IMR-90 (cell line): ENCODE data around the gene DENND6B. TPM values are rescaled to one million over a fixed set of nuclear protein-coding genes. Genes with fewer than 3 reads are reported as not detected.

Source experiments
- ATAC-seq: fragments of 200-7000 bp; cut with Tn5 transposase; 2 replicates; pipeline ENCODE4 v1.9.1; 2020; ENCODE audit warnings: low read depth, mild to moderate bottlenecking, moderate library complexity
- BruUV-seq: library from RNA; stranded (reverse); fragments of 400-500 nt; replicated peaks from 2 replicates; lab custom pipeline; 2021; lab: Mats Ljungman, UMichigan
- CTCF ChIA-PET: fragments of 300-600 bp; formaldehyde crosslinking; extraction: SDS; loops from one replicate; lab custom pipeline; 2021; ENCODE audit warnings: antibody characterized with exemption; lab: Yijun Ruan, JAX
- POLR2A ChIA-PET: fragments of 300-600 bp; sonication (Branson Sonifier 250); formaldehyde crosslinking; loops from one replicate; lab custom pipeline; 2022; ENCODE audit warnings: antibody characterized with exemption; ENCODE audit not compliant: unreplicated experiment; lab: Charles Lee
- DNase-seq: peaks from one replicate; pipeline ENCODE4 v3.0.0; 2013
- H2AFZ ChIP-seq: replicated peaks from 2 replicates; pipeline ENCODE3; 2013; ENCODE audit warnings: low read length, mild to moderate bottlenecking; ENCODE audit not compliant: poor library complexity
- H2AK5ac ChIP-seq: 2 replicates; pipeline ENCODE4 v1.6.1; 2013; ENCODE audit warnings: low read depth, low read length, inconsistent platforms
- H2AK9ac ChIP-seq: replicated peaks from 2 replicates; pipeline ENCODE3; 2013; ENCODE audit warnings: mild to moderate bottlenecking, low read depth, low read length, moderate library complexity; ENCODE audit not compliant: poor library complexity
- H2BK120ac ChIP-seq: 2 replicates; pipeline ENCODE4 v1.6.1; 2013; ENCODE audit warnings: low read depth, low read length, inconsistent platforms
- H2BK15ac ChIP-seq: 3 replicates; pipeline ENCODE4 v1.6.1; 2013; ENCODE audit warnings: low read depth, low read length, inconsistent platforms
- H2BK20ac ChIP-seq: 2 replicates; pipeline ENCODE4 v1.6.1; 2013; ENCODE audit warnings: low read depth, mild to moderate bottlenecking, inconsistent platforms, low read length, moderate library complexity
- H2BK5ac ChIP-seq: 2 replicates; pipeline ENCODE4 v1.6.1; 2013; ENCODE audit warnings: mild to moderate bottlenecking, low read depth, low read length, inconsistent platforms; ENCODE audit not compliant: poor library complexity, severe bottlenecking
- H3K14ac ChIP-seq: replicated peaks from 2 replicates; pipeline ENCODE4 v1.6.1; 2013; ENCODE audit warnings: low read depth, low read length, inconsistent platforms
- H3K18ac ChIP-seq: 2 replicates; pipeline ENCODE4 v1.6.1; 2013; ENCODE audit warnings: low read depth, low read length, control low read depth
- H3K23ac ChIP-seq: 2 replicates; pipeline ENCODE4 v1.6.1; 2013; ENCODE audit warnings: low read depth, low read length, inconsistent platforms
- H3K27ac ChIP-seq: 2 replicates; pipeline ENCODE4 v1.5.1; 2013; ENCODE audit warnings: mild to moderate bottlenecking, control low read depth, low read length; ENCODE audit not compliant: insufficient read depth
- H3K27me3 ChIP-seq: 2 replicates; pipeline ENCODE4 v1.6.1; 2013; ENCODE audit warnings: low read length; ENCODE audit not compliant: control insufficient read depth, insufficient read depth
- H3K36me3 ChIP-seq: 2 replicates; pipeline ENCODE4 v1.6.1; 2013; ENCODE audit warnings: low read length, mixed read lengths; ENCODE audit not compliant: control insufficient read depth, insufficient read depth
- H3K4ac ChIP-seq: 2 replicates; pipeline ENCODE4 v1.6.1; 2013; ENCODE audit warnings: low read depth, low read length, inconsistent platforms
- H3K4me1 ChIP-seq: 2 replicates; pipeline ENCODE4 v1.6.1; 2013; ENCODE audit warnings: low read length, mixed read lengths; ENCODE audit not compliant: control insufficient read depth, insufficient read depth
- H3K4me2 ChIP-seq: 2 replicates; pipeline ENCODE4 v1.6.1; 2013; ENCODE audit warnings: low read depth, mild to moderate bottlenecking, control low read depth, low read length, moderate library complexity
- H3K4me3 ChIP-seq: 2 replicates; pipeline ENCODE4 v1.5.1; 2013; ENCODE audit warnings: low read depth, mild to moderate bottlenecking, control low read depth, low read length, moderate library complexity; ENCODE audit not compliant: insufficient read depth
- H3K56ac ChIP-seq: 2 replicates; pipeline ENCODE4 v1.6.1; 2013; ENCODE audit warnings: low read length, inconsistent platforms; ENCODE audit not compliant: insufficient read depth; ENCODE audit errors: extremely low read depth
- H3K79me1 ChIP-seq, 2 experiments: 2 replicates each; pipeline ENCODE4 v1.6.1; 2013; ENCODE audit warnings: low read length in 2 of 2, inconsistent platforms in 1 of 2, low read depth in 1 of 2
- H3K9ac ChIP-seq: 2 replicates; pipeline ENCODE4 v1.6.1; 2013; ENCODE audit warnings: low read depth, low read length, control low read depth
- H3K9me1 ChIP-seq: 2 replicates; pipeline ENCODE4 v1.6.1; 2013; ENCODE audit warnings: low read length, inconsistent platforms; ENCODE audit not compliant: insufficient read depth
- H3K9me3 ChIP-seq: 2 replicates; pipeline ENCODE4 v1.6.1; 2013; ENCODE audit warnings: low read length; ENCODE audit not compliant: control insufficient read depth, insufficient read depth
- H4K20me1 ChIP-seq: 2 replicates; pipeline ENCODE4 v1.6.1; 2013; ENCODE audit warnings: low read length, inconsistent platforms; ENCODE audit not compliant: insufficient read depth
- H4K5ac ChIP-seq: 2 replicates; pipeline ENCODE4 v1.6.1; 2013; ENCODE audit warnings: mild to moderate bottlenecking, low read depth, low read length, control low read depth
- H4K8ac ChIP-seq, 2 experiments: 2 replicates each; pipeline ENCODE4 v1.6.1; 2013; ENCODE audit warnings: low read depth in 2 of 2, low read length in 2 of 2, control low read depth in 1 of 2, inconsistent platforms in 1 of 2
- H4K91ac ChIP-seq: 2 replicates; pipeline ENCODE4 v1.6.1; 2013; ENCODE audit warnings: low read depth, low read length, inconsistent platforms; ENCODE audit not compliant: insufficient read depth
- CTCF ChIP-seq: conservative IDR thresholded peaks from 2 replicates; pipeline ENCODE4 v1.5.1; 2012; ENCODE audit warnings: mild to moderate bottlenecking, low read depth, low read length, improper control_type of control experiment
- MAFK ChIP-seq: IDR thresholded peaks from 2 replicates; pipeline ENCODE4 v1.6.1; 2012; ENCODE audit warnings: low read depth, low read length, improper control_type of control experiment
- POLR2A ChIP-seq: IDR thresholded peaks from 2 replicates; pipeline ENCODE4 v1.6.1; 2012; ENCODE audit warnings: mild to moderate bottlenecking, low read depth, low read length
- SMC3 ChIP-seq: fragments of 150-350 bp; IDR thresholded peaks from 2 replicates; pipeline ENCODE4 v1.6.1; 2016; ENCODE audit warnings: low read depth, mild to moderate bottlenecking, antibody characterized with exemption, low read length, moderate library complexity
- WGBS, 2 experiments: methylation state at CpG; one replicate each; pipeline versions ENCODE4 v1.1.5 to v1.1.7; 2013; ENCODE audit warnings: missing lambda C conversion rate in 2 of 2; ENCODE audit not compliant: insufficient read length in 1 of 2; ENCODE audit errors: extremely low coverage in 2 of 2; 5-methylcytosine and 5-hydroxymethylcytosine counted together
- dilution Hi-C: fragments of 300-500 bp; cut with HindIII; formaldehyde crosslinking; loops from one replicate; pipeline ENCODE4 v1.14.3; 2018; ENCODE audit warnings: low sequenced_read_pairs; ENCODE audit not compliant: unreplicated experiment
- in situ Hi-C: fragments of 300-500 bp; cut with MboI; formaldehyde crosslinking; loops from 3 replicates; pipeline ENCODE4 v1.14.3; 2019; ENCODE audit warnings: low sequenced_read_pairs, inconsistent platforms, mixed read lengths
- intact Hi-C: fragments of 100-400 bp; cut with micrococcal nuclease; formaldehyde crosslinking; loops from 2 replicates; pipeline ENCODE4 v1.10.0; 2022
- polyA plus RNA-seq, 3 experiments: library from polyadenylated mRNA; depleted of rRNA; stranded (reverse); fragments of >200 nt; gene quantifications; 2 replicates each; pipeline ENCODE4 v1.2.3, GENCODE V29; 2012; ENCODE audit warnings: low replicate concordance in 1 of 3
- total RNA-seq: library from RNA; depleted of rRNA; stranded (reverse); fragments of >200 nt; gene quantifications from 2 replicates; pipeline ENCODE4 v1.2.3, GENCODE V29; 2012

The DENND6B gene
- total and polyA plus RNA-seq, 2 of the 4 experiments (the other 2 are of a cell fraction) = 0.36 to 4.9 TPM

- Histone ChIP-seq H3K27ac (no peak overlapping the region), H2AK9ac (peak overlapping the region; percentile 42)
Observed at GRCh38 chr22:50297510-50298265, 29.1 kb downstream of the DENND6B start.

More at GRCh38 chr22:50297510-50298265, 29.1 kb downstream of the DENND6B start:
- peak overlapping the region; percentile 4; the same call in 1 of the 2 replicates for H2AK5ac ChIP-seq
- no peak overlapping the region for H3K4me3 ChIP-seq
- ChIA-PET CTCF (no interaction called here), POLR2A (no interaction called here)
- 94% methylated on average over 6 of the region's 20 CpGs; no CpG with 5 or more reads in 1 of the 2 experiments for WGBS, 2 experiments
- DNase-seq (no peak), ATAC-seq (no peak)
- H3K36me3 ChIP-seq = peaks cover 10% of the 10 kb centered on the region
- H3K9me1 ChIP-seq = peaks cover 7% of the 10 kb centered on the region
- dilution Hi-C loops = no loop called here
- no peak overlapping the region for H3K56ac ChIP-seq
- no peak overlapping the region for H2BK15ac ChIP-seq
- H4K8ac ChIP-seq = no peak overlapping the region
- H3K4ac ChIP-seq = no peak overlapping the region; the same call in 1 of the 2 replicates
- H3K9me3 ChIP-seq = no peaks in the 10 kb centered on the region
- intact Hi-C loops = no loop called here
- no peak overlapping the region for H2BK20ac ChIP-seq
- no TSS peak for BruUV-seq
- no peak overlapping the region for H3K4me2 ChIP-seq
- no peak overlapping the region for H3K14ac ChIP-seq
- no peak overlapping the region for H3K23ac ChIP-seq
- peaks cover 86% of the 10 kb centered on the region for H4K20me1 ChIP-seq
- H4K5ac ChIP-seq = no peak overlapping the region
- no peak overlapping the region for H4K91ac ChIP-seq
- TF ChIP-seq CTCF (no peak), SMC3 (no peak), POLR2A (no peak), MAFK (no peak)
- no peak overlapping the region for H2AFZ ChIP-seq
- no peak overlapping the region for H3K18ac ChIP-seq
- no peak overlapping the region for H2BK5ac ChIP-seq
- no peak overlapping the region for H2BK120ac ChIP-seq
- H3K27me3 ChIP-seq = no peaks in the 10 kb centered on the region
- H3K79me1 ChIP-seq = peaks cover 8 to 51% of the 10 kb centered on the region in 2 experiments; a peak in 3 of 4 replicates
- H3K4me1 ChIP-seq = peaks cover 63% of the 10 kb centered on the region
- H3K9ac ChIP-seq = no peak overlapping the region
- in situ Hi-C loops = no loop called here
